Measurements from ENCODE around the gene AXIN1.

DNA sequence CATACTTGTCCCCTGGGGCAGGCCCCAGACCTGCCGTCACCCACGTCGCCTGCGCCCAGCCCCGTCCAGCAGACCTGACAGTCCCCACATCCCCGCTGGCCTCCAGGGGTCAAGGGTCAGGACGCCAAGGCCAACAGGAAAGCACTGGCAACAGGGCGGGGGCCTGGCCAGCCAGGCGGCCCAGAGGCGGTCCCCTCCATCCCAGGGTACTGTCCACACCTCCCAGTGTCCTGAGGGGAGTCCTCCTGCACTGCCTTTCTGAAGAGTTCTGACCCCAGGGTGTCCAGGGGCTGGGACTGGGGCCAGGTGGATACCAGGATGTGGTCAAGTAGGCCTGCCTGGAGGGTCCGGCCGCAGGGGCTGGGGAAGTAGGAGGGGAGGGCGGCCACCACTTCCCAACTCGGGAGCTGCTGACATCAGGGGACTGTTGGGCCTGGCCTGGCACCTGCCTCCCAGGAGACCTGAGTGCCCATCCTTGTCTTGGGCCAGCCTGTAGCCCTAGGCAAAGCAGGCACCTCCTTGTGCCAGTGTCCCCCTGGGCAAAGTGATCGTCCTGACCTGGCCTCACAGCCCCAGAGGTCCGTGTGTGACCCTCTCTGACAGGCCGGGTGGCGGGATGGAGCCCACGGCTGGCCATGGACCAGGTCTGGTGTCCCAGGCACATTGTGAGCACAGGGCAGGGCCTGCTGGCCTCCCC, 6.7 kb upstream of the AXIN1 start:
- TF ChIP-seq, protein P1, sequence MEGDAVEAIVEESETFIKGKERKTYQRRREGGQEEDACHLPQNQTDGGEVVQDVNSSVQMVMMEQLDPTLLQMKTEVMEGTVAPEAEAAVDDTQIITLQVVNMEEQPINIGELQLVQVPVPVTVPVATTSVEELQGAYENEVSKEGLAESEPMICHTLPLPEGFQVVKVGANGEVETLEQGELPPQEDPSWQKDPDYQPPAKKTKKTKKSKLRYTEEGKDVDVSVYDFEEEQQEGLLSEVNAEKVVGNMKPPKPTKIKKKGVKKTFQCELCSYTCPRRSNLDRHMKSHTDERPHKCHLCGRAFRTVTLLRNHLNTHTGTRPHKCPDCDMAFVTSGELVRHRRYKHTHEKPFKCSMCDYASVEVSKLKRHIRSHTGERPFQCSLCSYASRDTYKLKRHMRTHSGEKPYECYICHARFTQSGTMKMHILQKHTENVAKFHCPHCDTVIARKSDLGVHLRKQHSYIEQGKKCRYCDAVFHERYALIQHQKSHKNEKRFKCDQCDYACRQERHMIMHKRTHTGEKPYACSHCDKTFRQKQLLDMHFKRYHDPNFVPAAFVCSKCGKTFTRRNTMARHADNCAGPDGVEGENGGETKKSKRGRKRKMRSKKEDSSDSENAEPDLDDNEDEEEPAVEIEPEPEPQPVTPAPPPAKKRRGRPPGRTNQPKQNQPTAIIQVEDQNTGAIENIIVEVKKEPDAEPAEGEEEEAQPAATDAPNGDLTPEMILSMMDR (IDR thresholded peaks at IDR 0.05), result no peak
- TF ChIP-seq POLR2A (IDR thresholded peaks at IDR 0.05), result no peak

Measured in thyroid gland (tissue), 4 donors.